Activated CD4-positive, alpha-beta memory T cell treated with anti-CD3 and anti-CD28 coated beads for 36 hours (primary cell): Measurements from ENCODE around the gene TMEM151A. TPM values are rescaled to one million over a fixed set of nuclear protein-coding genes. Genes with fewer than 3 reads are reported as not detected.

Source experiments
- CTCF ChIA-PET: fragments of 350-600 bp; sonication (Branson Sonifier 250); formaldehyde crosslinking; loops from one replicate; lab custom pipeline; 2021; ENCODE audit warnings: antibody characterized with exemption, inconsistent platforms; lab: Charles Lee
- POLR2A ChIA-PET: fragments of 350-600 bp; sonication (Branson Sonifier 250); formaldehyde crosslinking; loops from one replicate; lab custom pipeline; 2021; ENCODE audit warnings: antibody characterized with exemption; lab: Charles Lee
- DNase-seq: peaks from one replicate; pipeline ENCODE4 v3.0.0-alpha.2; 2020
- H3K27ac Mint-ChIP-seq: one replicate; pipeline ENCODE4 v1.8.0; 2021; ENCODE audit warnings: mixed read lengths
- H3K27me3 Mint-ChIP-seq: one replicate; pipeline ENCODE4 v1.8.0; 2021; ENCODE audit warnings: mixed read lengths
- H3K36me3 Mint-ChIP-seq: one replicate; pipeline ENCODE4 v1.8.0; 2021; ENCODE audit warnings: mixed read lengths
- H3K4me1 Mint-ChIP-seq: one replicate; pipeline ENCODE4 v1.8.0; 2021; ENCODE audit warnings: low read depth, mixed read lengths
- H3K4me3 Mint-ChIP-seq: one replicate; pipeline ENCODE4 v1.8.0; 2021; ENCODE audit warnings: mild to moderate bottlenecking, mixed read lengths
- H3K9me3 Mint-ChIP-seq: one replicate; pipeline ENCODE4 v1.8.0; 2021; ENCODE audit warnings: mixed read lengths
- intact Hi-C: fragments of 100-400 bp; cut with micrococcal nuclease; formaldehyde crosslinking; loops from one replicate; pipeline ENCODE4 v1.15.1; 2023
- total RNA-seq, 2 experiments: library from RNA; stranded (reverse); gene quantifications; one replicate each; pipeline ENCODE4 v1.2.3, GENCODE V29; 2021

TMEM151A gene
- total RNA-seq, 2 experiments from 2014 or later, result not detected

- Mint-ChIP-seq H3K4me3 (no peak overlapping the region), H3K27ac (no peak overlapping the region), H3K9me3 (no peaks in the 10 kb centered on the region), H3K4me1 (peaks cover 40% of the 10 kb centered on the region), H3K36me3 (no peaks in the 10 kb centered on the region), H3K27me3 (no peaks in the 10 kb centered on the region)
- no peak for DNase-seq
- CTCF ChIA-PET, result interaction anchor here (1.0 kb wide), 1 partner anchor 26 kb away, joined by 3 read pairs; no protein-coding TSS in a partner anchor
- POLR2A ChIA-PET, result no interaction called here
- intact Hi-C loops, result no loop called here
These were observed 6.3 kb upstream of the TMEM151A start for GRCh38 chr11:66285250-66285947.

- H3K36me3 Mint-ChIP-seq, result no peaks in the 10 kb centered on the region
- no peak overlapping the region for H3K4me3 Mint-ChIP-seq
- no peaks in the 10 kb centered on the region for H3K27me3 Mint-ChIP-seq
- DNase-seq, result no peak
- ChIA-PET CTCF (interaction anchor here (1.0 to 1.2 kb wide), 2 partner anchors 21 to 25 kb away, joined by 3 read pairs; no protein-coding TSS in a partner anchor), POLR2A (interaction anchor here (1.0 to 2.9 kb wide), 2 partner anchors 10 to 18 kb away, joined by 3 to 17 read pairs; partner anchors contain the start of gene RAB1B)
- no peak overlapping the region for H3K27ac Mint-ChIP-seq
- intact Hi-C loops, result no loop called here
- no peaks in the 10 kb centered on the region for H3K9me3 Mint-ChIP-seq
- peaks cover 43% of the 10 kb centered on the region for H3K4me1 Mint-ChIP-seq
These were observed 5.0 kb upstream of the TMEM151A start for GRCh38 chr11:66286699-66287098.

GRCh38 chr11:66287211-66287888 lies 4.3 kb upstream of the TMEM151A start:
- ChIA-PET CTCF (interaction anchor here (1.2 kb wide), 1 partner anchor 22 kb away, joined by 3 read pairs; no protein-coding TSS in a partner anchor), POLR2A (interaction anchor here (1.0 to 2.9 kb wide), 3 partner anchors 10 to 19 kb away, joined by 3 to 17 read pairs (median 3); partner anchors contain the start of gene RAB1B)
- intact Hi-C loops, result no loop called here
- H3K27me3 Mint-ChIP-seq, result no peaks in the 10 kb centered on the region
- H3K9me3 Mint-ChIP-seq, result no peaks in the 10 kb centered on the region
- H3K4me1 Mint-ChIP-seq, result peaks cover 38% of the 10 kb centered on the region
- no peak for DNase-seq
- H3K27ac Mint-ChIP-seq, result no peak overlapping the region
- peak overlapping the region; percentile 87 for H3K4me3 Mint-ChIP-seq
- no peaks in the 10 kb centered on the region for H3K36me3 Mint-ChIP-seq

- CTCF ChIA-PET, result interaction anchor here (1.2 to 2.2 kb wide), 6 partner anchors 8 to 151 kb away, joined by 3 to 25 read pairs (median 4); partner anchors contain the start of gene MRPL11
- Mint-ChIP-seq H3K36me3 (no peaks in the 10 kb centered on the region), H3K4me1 (peaks cover 36% of the 10 kb centered on the region), H3K27me3 (peaks cover 6% of the 10 kb centered on the region), H3K4me3 (peak overlapping the region; percentile 87), H3K9me3 (no peaks in the 10 kb centered on the region), H3K27ac (peak overlapping the region; percentile 74)
- no peak for DNase-seq
- POLR2A ChIA-PET, result interaction anchor here (1.0 to 2.9 kb wide), 9 partner anchors 12 to 57 kb away, joined by 3 to 17 read pairs (median 3); partner anchors contain the start of genes BRMS1 and RAB1B
- intact Hi-C loops, result no loop called here
These were observed 3.6 kb upstream of the TMEM151A start for GRCh38 chr11:66287889-66288670.

- H3K36me3 Mint-ChIP-seq, result no peaks in the 10 kb centered on the region
- DNase-seq, result peak; percentile 99
- POLR2A ChIA-PET, result interaction anchor here (1.0 to 2.9 kb wide), 13 partner anchors 11 to 350 kb away, joined by 3 to 17 read pairs (median 3); partner anchors contain the start of genes BRMS1, MRPL11, RAB1B and RBM4
- intact Hi-C loops, result loop anchor here (1.0 kb wide), 3 partner anchors 21 to 132 kb away; partner anchors contain the start of genes NPAS4 and RAB1B
- no peaks in the 10 kb centered on the region for H3K9me3 Mint-ChIP-seq
- peak within 1 kb of the TSS; percentile 87 for H3K4me3 Mint-ChIP-seq
- H3K4me1 Mint-ChIP-seq, result peaks cover 33% of the 10 kb centered on the region
- peak within 1 kb of the TSS; percentile 91 for H3K27ac Mint-ChIP-seq
- CTCF ChIA-PET, result interaction anchor here (0.7 to 2.2 kb wide), 11 partner anchors 9 to 150 kb away, joined by 3 to 25 read pairs (median 4); partner anchors contain the start of gene MRPL11
- H3K27me3 Mint-ChIP-seq, result peaks cover 12% of the 10 kb centered on the region
These were observed 2.8 kb upstream of the TMEM151A start, which contains the start of gene YIF1A for GRCh38 chr11:66288671-66289547. Gene YIF1A (minus strand): TSS chr11:66289143. CDS start chr11:66288985, 158 bp downstream.

- H3K9me3 Mint-ChIP-seq, result no peaks in the 10 kb centered on the region
- peak overlapping the region; percentile 91 for H3K27ac Mint-ChIP-seq
- CTCF ChIA-PET, result interaction anchor here (0.7 to 2.2 kb wide), 12 partner anchors 10 to 149 kb away, joined by 3 to 25 read pairs (median 4); partner anchors contain the start of gene MRPL11
- intact Hi-C loops, result loop anchor here (1.0 kb wide), 3 partner anchors 21 to 132 kb away; partner anchors contain the start of genes NPAS4 and RAB1B
- H3K4me1 Mint-ChIP-seq, result peaks cover 33% of the 10 kb centered on the region
- POLR2A ChIA-PET, result interaction anchor here (1.2 to 2.9 kb wide), 9 partner anchors 19 to 349 kb away, joined by 3 to 17 read pairs (median 3); partner anchors contain the start of genes BRMS1, MRPL11, RAB1B and RBM4
- DNase-seq, result peak; percentile 91
- peak overlapping the region; percentile 87 for H3K4me3 Mint-ChIP-seq
- H3K27me3 Mint-ChIP-seq, result peaks cover 13% of the 10 kb centered on the region
- no peaks in the 10 kb centered on the region for H3K36me3 Mint-ChIP-seq
These were observed 2.0 kb upstream of the TMEM151A start for GRCh38 chr11:66289548-66290329.

GRCh38 chr11:66290330-66290621 lies 1.4 kb upstream of the TMEM151A start:
- peak overlapping the region; percentile 87 for H3K4me3 Mint-ChIP-seq
- no peak overlapping the region for H3K27ac Mint-ChIP-seq
- ChIA-PET CTCF (interaction anchor here (1.2 to 1.6 kb wide), 3 partner anchors 8 to 96 kb away, joined by 3 to 9 read pairs (median 7); no protein-coding TSS in a partner anchor), POLR2A (interaction anchor here (1.5 kb wide), 1 partner anchor 55 kb away, joined by 4 read pairs; the partner anchor contains the start of gene BRMS1)
- no peak for DNase-seq
- H3K4me1 Mint-ChIP-seq, result peaks cover 33% of the 10 kb centered on the region
- no peaks in the 10 kb centered on the region for H3K36me3 Mint-ChIP-seq
- H3K9me3 Mint-ChIP-seq, result no peaks in the 10 kb centered on the region
- intact Hi-C loops, result no loop called here
- peaks cover 13% of the 10 kb centered on the region for H3K27me3 Mint-ChIP-seq

GRCh38 chr11:66291303-66291705 lies 390 bp upstream of the TMEM151A start:
- Mint-ChIP-seq H3K27me3 (peaks cover 13% of the 10 kb centered on the region), H3K27ac (no peak overlapping the region), H3K4me3 (no peak overlapping the region), H3K4me1 (peaks cover 33% of the 10 kb centered on the region), H3K36me3 (no peaks in the 10 kb centered on the region), H3K9me3 (no peaks in the 10 kb centered on the region)
- ChIA-PET POLR2A (interaction anchor here (1.2 kb wide), 1 partner anchor 33 kb away, joined by 3 read pairs; no protein-coding TSS in a partner anchor), CTCF (interaction anchor here (0.6 to 1.6 kb wide), 4 partner anchors 9 to 154 kb away, joined by 3 to 9 read pairs (median 5); no protein-coding TSS in a partner anchor)
- intact Hi-C loops, result no loop called here
- no peak for DNase-seq

- intact Hi-C loops, result no loop called here
- peaks cover 23% of the 10 kb centered on the region for H3K4me1 Mint-ChIP-seq
These were observed 1.0 kb downstream of the TMEM151A start for GRCh38 chr11:66292543-66293332.

More at GRCh38 chr11:66292543-66293332, 1.0 kb downstream of the TMEM151A start:
- Mint-ChIP-seq H3K27me3 (peaks cover 13% of the 10 kb centered on the region), H3K27ac (no peak overlapping the region), H3K9me3 (no peaks in the 10 kb centered on the region), H3K36me3 (no peaks in the 10 kb centered on the region), H3K4me3 (peak overlapping the region; percentile 36)
- no peak for DNase-seq
- ChIA-PET POLR2A (no interaction called here), CTCF (no interaction called here)
